ENCODE measurements around the gene CFAP46.
"Not testable (repeated sequence)": the region's sequence is repeated elsewhere in the genome, so short reads cannot be mapped to it uniquely, and the experiment has no call there.

Gene CFAP46

DNA sequence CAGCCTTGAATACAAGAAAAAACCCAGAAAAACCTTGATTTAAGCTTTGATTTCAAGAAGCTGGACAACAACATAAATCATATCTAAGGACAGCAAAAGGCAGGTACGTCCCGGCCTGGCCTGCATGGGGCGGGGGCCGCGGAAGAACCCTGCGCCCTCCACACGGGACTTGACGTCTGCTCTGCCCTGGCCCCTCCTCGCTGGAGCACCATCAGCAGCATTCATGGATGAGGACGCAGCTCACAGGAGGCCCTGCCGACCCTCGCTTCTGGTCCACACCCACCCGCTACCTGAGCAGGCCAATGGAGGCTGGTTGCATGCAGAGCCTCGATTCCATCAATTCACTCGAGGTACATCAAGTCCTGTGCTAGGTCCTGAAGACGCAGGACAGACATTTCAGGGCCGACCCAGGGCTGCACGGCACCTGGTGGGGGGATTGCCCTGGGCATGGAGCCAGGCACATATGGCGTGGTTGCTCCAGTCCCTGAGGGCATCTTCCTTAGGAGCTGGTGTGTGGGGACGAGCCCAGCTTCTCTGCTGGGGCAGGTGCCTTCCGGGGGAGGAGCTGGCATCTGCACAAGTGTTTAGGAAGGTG is 93.3 kb downstream of the CFAP46 start:
- no peak for DNase-seq (ENCODE audit: extremely low read depth in 1 of 2, low read depth in 1 of 2)

GRCh38 chr10:132848291-132848701 is 94.1 kb downstream of the CFAP46 start:
- DNase-seq (ENCODE audit: extremely low read depth in 1 of 2, low read depth in 1 of 2): no peak

DNA sequence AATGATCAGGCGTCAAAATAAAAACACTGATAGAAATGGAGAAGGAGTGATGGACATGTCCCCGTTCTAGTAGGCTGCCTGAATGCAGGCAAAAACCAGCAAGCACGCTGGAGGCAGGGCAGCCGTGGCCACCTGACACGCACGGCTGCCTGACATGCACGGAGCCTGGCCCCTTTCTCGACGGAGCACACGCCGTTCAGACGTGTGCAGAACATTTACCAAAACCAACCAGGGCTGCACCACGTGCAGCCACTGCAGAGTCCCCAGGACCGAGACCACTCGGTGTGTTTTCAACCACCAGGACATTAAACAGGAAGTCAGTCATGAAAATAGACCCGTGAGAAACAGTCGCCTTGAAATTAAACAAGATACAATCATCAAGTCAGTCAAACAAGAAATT is 94.5 kb downstream of the CFAP46 start:
- DNase-seq (ENCODE audit: extremely low read depth in 1 of 2, low read depth in 1 of 2): no peak

GRCh38 chr10:132847416-132847777 is 95.0 kb downstream of the CFAP46 start:
- DNase-seq (ENCODE audit: extremely low read depth in 1 of 2, low read depth in 1 of 2): no peak

DNA sequence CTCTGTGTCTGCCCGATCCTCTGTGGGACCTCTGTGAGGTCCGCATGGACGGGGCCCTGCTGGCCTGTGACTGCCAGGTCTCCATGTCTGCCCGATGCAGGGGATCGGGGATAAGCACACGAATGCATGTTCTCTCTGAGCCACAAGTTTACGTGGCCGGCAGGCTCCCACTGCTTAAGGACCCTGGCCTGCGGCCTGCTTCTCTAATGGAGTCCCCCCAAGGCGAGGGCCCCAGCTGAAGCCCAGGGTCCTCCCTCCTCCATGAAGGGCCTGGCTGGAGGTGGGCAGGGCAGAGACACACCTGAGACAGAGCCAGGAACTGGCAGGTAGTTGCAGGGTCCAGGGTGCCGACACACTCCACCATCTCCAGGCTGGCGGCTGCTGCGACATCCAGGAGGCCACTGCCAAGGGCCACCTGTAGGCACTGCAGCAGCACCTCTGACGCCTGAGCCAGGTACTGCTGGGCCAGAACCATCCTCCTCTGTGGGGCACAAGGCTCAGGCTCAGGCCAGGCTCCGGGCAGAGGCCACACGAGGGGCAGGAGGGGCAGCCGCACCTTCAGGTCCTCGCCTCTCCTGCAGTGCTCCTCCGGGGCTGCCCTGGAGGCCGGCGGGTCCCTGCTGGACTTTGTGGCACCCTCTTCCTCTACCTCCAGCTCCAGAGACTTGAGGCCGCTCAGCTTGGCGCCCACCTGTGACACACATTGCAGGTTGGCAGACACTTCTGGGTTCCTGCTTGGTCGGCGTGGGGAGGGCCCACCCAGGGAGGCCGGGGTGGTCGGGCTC is 95.5 kb downstream of the CFAP46 start:
- no peak for DNase-seq (ENCODE audit: extremely low read depth in 1 of 2, low read depth in 1 of 2)

- DNase-seq (ENCODE audit: extremely low read depth in 1 of 2, low read depth in 1 of 2): no peak
Measured at GRCh38 chr10:132845780-132846595, 96.4 kb downstream of the CFAP46 start.

GRCh38 chr10:132845041-132845551 is 97.3 kb downstream of the CFAP46 start:
- DNase-seq (ENCODE audit: extremely low read depth in 1 of 2, low read depth in 1 of 2): no peak

DNA sequence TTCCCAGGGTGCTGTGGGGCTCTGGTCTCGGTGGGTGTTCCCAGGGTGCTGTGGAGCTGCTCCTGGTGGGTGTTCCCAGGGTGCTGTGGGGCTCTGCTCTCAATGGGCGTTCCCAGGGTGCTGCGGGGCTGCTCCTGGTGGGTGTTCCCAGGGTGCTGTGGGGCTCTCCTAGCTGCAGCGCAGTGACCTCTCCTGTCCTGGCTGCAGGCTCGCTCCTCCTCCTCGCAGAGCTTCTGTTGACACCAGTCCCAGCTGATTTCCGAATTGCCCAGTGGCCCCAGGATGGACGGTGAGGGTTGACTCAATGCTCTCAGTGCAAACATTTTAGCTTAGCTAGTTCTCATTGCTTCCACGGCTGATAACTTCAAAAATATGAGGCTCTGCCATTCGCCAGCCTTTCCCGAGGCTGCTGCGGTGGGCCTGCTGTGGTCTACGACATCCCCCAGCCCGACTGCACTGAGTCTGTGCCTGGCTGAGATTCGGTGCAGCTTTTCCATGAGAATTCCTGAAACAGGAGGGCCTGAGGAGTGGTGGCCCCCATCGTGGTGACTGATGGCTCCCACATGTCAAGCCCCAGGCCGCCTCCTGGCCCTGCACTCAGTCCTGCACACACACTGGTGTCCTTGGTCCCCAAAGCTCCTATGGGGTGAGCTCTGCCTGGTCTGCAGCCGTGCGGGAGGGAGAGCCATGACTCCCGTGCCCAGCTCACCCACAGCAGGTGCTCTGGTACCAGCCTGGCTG is 98.1 kb downstream of the CFAP46 start:
- no peak for DNase-seq (ENCODE audit: extremely low read depth in 1 of 2, low read depth in 1 of 2)

- not testable (repeated sequence) for DNase-seq (ENCODE audit: extremely low read depth in 1 of 2, low read depth in 1 of 2)
Measured at GRCh38 chr10:132843276-132843675, 99.1 kb downstream of the CFAP46 start.

- no peak for DNase-seq (ENCODE audit: extremely low read depth in 1 of 2, low read depth in 1 of 2)
Measured at GRCh38 chr10:132842397-132842796, 100.0 kb downstream of the CFAP46 start.

DNA sequence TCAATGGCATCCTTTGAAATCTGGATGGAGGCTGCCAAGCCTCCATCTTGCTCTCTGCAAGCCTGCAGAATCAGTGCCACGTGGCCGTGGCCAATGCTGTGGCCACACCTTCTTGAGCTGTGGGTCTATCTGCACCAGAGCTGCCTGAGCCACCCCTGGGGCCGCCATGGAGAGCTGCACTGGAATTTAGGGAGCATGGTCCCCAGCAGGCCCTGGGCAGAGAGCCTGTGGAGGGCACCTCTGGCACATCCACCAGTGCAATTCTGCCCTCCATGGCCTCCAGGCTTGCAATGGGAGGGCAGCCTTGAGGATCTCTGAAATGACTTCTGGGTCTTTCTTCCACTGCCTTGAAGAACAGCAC is 100.8 kb downstream of the CFAP46 start:
- DNase-seq (ENCODE audit: extremely low read depth in 1 of 2, low read depth in 1 of 2): no peak

- no peak for DNase-seq (ENCODE audit: extremely low read depth in 1 of 2, low read depth in 1 of 2)
Measured at GRCh38 chr10:132840698-132841614, 101.4 kb downstream of the CFAP46 start.

DNA sequence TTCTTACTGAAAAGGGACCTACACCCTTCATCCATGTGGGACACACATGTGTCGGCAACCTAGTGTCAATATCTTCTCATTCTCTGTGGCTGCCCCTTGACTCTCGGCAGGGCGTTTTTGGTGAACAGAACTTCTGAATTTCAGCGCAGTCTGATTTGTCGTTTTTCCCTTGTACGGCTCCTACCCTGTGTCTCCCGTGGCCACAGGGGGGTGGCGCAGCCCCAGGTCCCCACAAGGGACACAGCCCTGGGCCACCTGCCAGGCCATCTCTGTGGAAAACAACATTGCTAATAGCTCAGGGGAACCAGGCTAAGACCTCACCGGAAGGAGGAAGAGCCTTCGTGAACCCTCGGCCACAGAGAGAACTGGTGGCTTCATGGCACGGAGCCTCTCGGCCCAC is 103.3 kb downstream of the CFAP46 start:
- no peak for DNase-seq (ENCODE audit: extremely low read depth in 1 of 2, low read depth in 1 of 2)

DNA sequence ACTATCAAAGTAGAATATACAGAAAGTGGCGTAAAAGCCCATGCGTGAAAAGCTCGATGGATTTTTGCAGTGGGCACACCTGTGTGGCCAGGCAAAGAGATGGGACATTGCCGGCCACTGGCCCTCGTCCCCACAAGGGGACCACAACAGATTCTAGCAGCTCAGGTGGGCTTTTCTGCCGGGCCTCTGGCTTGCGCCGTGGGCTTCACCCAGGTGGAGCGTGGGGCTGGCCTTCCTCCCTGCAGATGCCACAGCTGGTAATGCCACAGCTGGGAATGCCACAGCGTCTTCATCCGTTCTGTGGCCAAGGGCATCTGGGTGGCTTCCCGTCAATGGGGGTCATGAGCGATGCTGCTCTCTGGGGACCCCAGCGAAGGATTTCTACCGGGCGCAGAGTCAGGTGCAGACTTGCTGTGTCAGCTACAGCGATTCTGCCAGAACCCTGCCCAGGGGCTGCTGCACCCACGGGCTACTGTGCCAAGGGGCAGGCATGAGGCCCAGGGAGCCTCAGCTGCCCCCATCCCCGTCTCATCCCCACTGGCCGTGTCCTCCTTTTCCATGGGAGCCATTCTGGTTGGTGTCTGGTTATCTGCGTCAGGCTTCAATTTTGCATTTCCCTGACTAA is 103.9 kb downstream of the CFAP46 start:
- DNase-seq (ENCODE audit: extremely low read depth in 1 of 2, low read depth in 1 of 2): no peak

GRCh38 chr10:132837905-132838304 is 104.5 kb downstream of the CFAP46 start:
- no peak for DNase-seq (ENCODE audit: extremely low read depth in 1 of 2, low read depth in 1 of 2)

DNA sequence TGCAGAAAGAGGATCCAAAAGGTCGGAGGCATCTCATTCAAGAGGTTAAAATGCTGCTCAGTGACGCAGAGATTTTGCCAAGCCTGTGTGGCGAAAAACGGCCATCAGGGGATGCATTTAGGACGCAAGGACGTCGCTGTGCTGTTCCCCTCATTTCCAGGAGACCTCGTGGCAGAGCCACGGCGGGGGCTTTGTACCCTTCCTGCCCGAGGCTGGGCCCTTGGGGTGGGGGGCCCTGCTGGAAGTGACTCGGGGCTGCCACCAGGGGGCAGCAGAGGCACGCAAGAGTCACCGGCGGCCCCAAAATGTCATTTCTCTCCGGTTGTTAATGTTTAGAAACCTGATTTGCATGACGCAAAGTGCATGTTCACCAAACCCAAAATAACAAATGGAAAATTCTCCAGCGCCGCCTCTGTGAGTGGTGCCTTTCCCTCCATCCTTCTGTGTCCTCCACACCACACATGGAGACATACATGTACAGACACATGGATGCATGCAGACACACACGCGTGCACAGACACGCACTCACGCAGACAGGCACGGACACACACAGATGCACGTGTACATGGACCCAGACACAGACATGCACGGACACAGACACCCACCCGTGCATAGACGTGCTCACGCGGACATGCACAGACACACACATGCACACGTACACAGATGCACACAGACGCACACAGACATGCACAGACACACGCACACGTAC is 105.4 kb downstream of the CFAP46 start:
- DNase-seq (ENCODE audit: extremely low read depth in 1 of 2, low read depth in 1 of 2): no peak

DNA sequence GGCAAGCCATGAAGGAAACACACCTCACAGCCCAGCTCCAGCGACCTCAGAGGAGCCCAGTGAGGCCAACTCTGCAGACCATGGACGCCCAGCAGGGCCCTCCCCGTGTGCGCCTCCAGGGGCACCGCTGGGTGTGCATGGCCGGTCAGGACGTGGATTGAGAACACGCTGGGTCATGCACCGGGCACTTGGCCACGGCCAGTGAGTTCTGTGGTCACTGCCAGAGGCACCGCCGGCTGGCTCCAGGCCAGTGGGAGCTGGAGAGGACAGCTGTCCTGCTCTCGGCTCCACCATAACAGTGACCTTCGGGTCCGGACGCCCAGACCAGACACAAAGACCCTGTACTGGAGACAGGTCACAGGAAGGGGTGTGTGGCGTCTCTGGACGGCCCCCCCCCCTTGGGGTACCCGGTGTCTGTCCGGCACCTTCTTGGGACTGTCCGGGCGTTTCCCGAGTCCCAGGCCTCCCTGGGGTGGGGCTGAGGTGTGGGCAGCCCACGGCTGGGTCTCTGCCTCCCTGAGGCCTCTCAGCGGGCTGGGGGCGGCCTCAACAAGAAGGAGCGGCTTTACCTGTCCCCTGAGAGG is 106.0 kb downstream of the CFAP46 start:
- DNase-seq (ENCODE audit: extremely low read depth in 1 of 2, low read depth in 1 of 2): no peak

DNA sequence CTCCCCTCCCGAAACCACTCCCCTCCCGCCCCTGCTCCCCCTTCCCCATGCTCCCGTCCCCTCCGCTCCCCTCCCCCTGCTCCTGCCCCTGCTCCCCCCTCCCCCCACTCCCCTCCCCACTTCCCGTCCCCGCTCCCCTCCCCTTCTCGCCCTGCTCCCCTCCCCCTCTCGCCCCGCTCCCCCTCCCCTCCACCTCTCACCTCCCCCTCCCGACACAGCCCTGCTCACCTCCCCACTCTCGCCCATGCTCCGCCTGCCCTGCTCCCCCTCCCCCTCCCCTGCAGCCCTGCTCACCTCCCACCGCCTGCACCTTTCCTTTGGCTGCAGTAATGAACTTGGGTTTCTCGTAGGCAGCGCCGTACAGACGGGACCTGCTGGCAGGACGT is 106.5 kb downstream of the CFAP46 start:
- DNase-seq (ENCODE audit: extremely low read depth in 1 of 2, low read depth in 1 of 2): no peak

Measured in stimulated activated CD8-positive, alpha-beta memory T cell treated with anti-CD3 and anti-CD28 coated beads, Interleukin-7, amount 100 ng/mL, for 48 hours (primary cell).